HG02798 (cell line): ENCODE results near the gene PFKFB2.
A peak's percentile ranks its signal among the peaks of the same experiment; 100 is the strongest.

Experiments
- ATAC-seq: cut with Tn5 transposase; IDR thresholded peaks from one replicate; pipeline ENCODE4 v1.9.1; 2021; ENCODE audit warnings: mild to moderate bottlenecking; ENCODE audit not compliant: unreplicated experiment, poor library complexity

The PFKFB2 gene

GRCh38 chr1:207052911-207053769 is at the start of gene PFKFB2:
PFKFB2 (plus strand) TSS chr1:207053275; CDS start chr1:207054718, 1,443 bp downstream.
- ATAC-seq, result peak; percentile 84

GRCh38 chr1:207004931-207005830 is 47.9 kb upstream of the PFKFB2 start:
- peak; percentile 48 for ATAC-seq

GRCh38 chr1:207006083-207006482 is 47.0 kb upstream of the PFKFB2 start:
- no peak for ATAC-seq

- no peak for ATAC-seq
Observed at GRCh38 chr1:207006914-207007313, 46.2 kb upstream of the PFKFB2 start.

- ATAC-seq, result no peak
Observed at GRCh38 chr1:207007352-207008033, 45.6 kb upstream of the PFKFB2 start.

- no peak for ATAC-seq
Observed at GRCh38 chr1:207009182-207009850, 43.8 kb upstream of the PFKFB2 start.

- no peak for ATAC-seq
Observed at GRCh38 chr1:207009945-207010344, 43.1 kb upstream of the PFKFB2 start.

GRCh38 chr1:207010726-207011125 is 42.3 kb upstream of the PFKFB2 start:
- ATAC-seq, result no peak

- ATAC-seq, result no peak
Observed at GRCh38 chr1:207013321-207014085, 39.6 kb upstream of the PFKFB2 start.

GRCh38 chr1:207014728-207015127 is 38.3 kb upstream of the PFKFB2 start:
- no peak for ATAC-seq

GRCh38 chr1:207015791-207016190 is 37.3 kb upstream of the PFKFB2 start:
- ATAC-seq, result no peak

- no peak for ATAC-seq
Observed at GRCh38 chr1:207017615-207018559, 35.2 kb upstream of the PFKFB2 start.

- no peak for ATAC-seq
Observed at GRCh38 chr1:207018707-207019106, 34.4 kb upstream of the PFKFB2 start.

GRCh38 chr1:207019161-207019560 is 33.9 kb upstream of the PFKFB2 start:
- no peak for ATAC-seq

GRCh38 chr1:207019661-207020060 is 33.4 kb upstream of the PFKFB2 start:
- ATAC-seq, result no peak

- no peak for ATAC-seq
Observed at GRCh38 chr1:207020065-207020708, 32.9 kb upstream of the PFKFB2 start.

- ATAC-seq, result no peak
Observed at GRCh38 chr1:207020709-207021107, 32.4 kb upstream of the PFKFB2 start.
